Cardiac fibroblast (primary cell): ENCODE results near the gene MAN1B1.

Experiments used
- DNase-seq, 2 donors: peaks; one replicate each; pipeline versions ENCODE4 v3.0.0 to v3.0.0-alpha.2; 2010; ENCODE audit warnings: low read depth in 2 of 2
- H3K4me3 ChIP-seq, 2 donors: replicated peaks in 1 of 2; 1 replicate in 1 of 2; 2 replicates in 1 of 2; pipeline ENCODE4 v1.5.1; 2011; ENCODE audit warnings: low read depth in 2 of 2, low read length in 2 of 2, mild to moderate bottlenecking in 2 of 2, moderate library complexity in 1 of 2
- TF ChIP-seq, protein P1 (sequence below): IDR thresholded peaks from one replicate; pipeline ENCODE4 v1.5.1; 2011; ENCODE audit warnings: low read depth, mild to moderate bottlenecking, low read length, inconsistent platforms

Gene MAN1B1

DNA sequence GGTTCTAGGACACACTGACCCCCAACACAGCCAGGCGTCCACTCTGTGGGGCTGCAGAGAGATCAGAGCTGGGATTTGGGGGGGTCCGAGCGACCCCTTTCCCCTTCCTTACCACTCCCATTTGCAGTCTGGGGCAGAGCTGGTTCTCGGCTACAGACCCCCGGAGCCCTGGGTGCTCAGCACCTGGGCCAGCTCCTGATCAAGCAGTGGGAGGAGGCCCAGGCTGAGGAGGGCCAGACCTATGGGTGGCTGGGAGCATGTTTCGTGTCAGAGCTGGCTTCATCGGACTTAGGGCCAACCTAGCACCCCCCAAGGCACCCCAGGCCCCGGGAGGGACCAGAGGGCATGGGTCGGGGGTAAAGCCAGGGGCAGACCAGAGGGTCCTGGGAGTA is 59.7 kb downstream of the MAN1B1 start:
- TF ChIP-seq, protein P1, sequence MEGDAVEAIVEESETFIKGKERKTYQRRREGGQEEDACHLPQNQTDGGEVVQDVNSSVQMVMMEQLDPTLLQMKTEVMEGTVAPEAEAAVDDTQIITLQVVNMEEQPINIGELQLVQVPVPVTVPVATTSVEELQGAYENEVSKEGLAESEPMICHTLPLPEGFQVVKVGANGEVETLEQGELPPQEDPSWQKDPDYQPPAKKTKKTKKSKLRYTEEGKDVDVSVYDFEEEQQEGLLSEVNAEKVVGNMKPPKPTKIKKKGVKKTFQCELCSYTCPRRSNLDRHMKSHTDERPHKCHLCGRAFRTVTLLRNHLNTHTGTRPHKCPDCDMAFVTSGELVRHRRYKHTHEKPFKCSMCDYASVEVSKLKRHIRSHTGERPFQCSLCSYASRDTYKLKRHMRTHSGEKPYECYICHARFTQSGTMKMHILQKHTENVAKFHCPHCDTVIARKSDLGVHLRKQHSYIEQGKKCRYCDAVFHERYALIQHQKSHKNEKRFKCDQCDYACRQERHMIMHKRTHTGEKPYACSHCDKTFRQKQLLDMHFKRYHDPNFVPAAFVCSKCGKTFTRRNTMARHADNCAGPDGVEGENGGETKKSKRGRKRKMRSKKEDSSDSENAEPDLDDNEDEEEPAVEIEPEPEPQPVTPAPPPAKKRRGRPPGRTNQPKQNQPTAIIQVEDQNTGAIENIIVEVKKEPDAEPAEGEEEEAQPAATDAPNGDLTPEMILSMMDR: no peak
- H3K4me3 ChIP-seq: no peak overlapping the region
- DNase-seq: no peak

DNA sequence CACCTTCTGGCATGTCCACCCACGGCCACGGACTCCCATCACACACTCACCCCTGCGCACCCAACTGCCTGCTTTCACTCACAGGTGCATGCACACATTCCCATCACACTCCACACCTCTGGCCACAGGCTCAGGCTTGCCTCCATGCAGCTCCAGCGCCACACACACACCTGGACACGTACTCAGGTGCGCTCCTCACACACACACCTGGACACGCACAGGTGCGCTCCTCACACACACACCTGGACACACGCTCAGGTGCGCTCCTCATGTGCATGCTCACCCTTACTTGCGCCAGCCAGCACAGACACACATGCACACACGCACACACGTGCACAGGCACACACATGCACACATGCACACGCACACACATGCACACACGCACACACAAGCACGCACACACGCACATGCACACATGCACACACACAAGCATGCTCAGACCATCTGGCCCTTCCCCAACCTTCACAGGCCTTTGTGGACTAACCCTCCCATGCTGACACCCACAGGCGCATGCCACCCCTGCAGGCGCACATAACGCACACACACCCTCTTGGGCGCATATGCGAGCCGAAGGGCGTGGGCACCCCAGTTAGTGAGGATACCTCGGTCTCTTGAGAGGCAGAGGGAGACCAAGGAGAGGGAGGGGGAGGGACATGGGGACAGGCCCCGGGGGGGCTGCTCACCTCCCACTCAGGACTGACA is 60.5 kb downstream of the MAN1B1 start:
- TF ChIP-seq, protein P1: no peak
- DNase-seq: no peak
- H3K4me3 ChIP-seq: no peak overlapping the region

DNA sequence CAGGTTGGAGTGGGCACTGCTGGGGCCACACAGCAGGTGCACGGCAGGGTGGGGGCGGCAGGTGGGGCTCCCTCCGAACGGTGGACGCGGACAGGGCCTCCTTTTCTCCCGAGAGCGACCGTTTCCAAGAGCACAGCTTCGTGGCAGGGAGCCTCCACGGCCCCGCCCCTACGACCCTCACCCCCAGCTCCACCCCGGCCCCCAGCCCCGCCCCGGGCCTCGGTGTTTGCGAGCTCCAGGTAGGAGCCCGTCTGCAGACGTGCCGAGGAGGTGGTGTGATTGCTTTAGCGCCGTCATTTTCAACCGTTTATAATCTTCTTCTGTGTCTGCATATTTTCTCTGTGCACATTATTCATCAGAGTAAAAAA is 61.0 kb downstream of the MAN1B1 start:
- TF ChIP-seq, protein P1: no peak
- no peak for DNase-seq
- H3K4me3 ChIP-seq: no peak overlapping the region

DNA sequence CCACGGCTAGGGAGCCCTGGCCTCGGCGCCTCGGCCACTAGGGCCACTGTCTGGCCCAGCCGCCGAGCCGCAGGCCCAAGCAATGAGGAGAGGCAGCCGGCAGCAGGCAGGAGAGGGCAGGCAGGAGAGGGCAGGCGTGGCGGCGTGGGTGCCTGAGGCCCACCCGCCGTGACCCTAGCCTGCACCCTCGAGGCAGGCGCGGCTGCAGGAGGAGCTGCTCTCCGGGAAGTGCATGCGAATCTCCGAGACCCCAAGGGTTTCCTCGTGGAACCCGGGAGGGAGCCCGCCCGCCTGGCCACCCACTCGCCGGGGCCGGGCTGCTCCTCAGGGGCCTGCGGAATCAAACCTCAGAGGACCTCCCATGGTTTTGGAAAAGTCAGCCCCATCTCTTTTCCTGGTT is 61.5 kb downstream of the MAN1B1 start:
- H3K4me3 ChIP-seq: no peak overlapping the region
- no peak for DNase-seq

DNA sequence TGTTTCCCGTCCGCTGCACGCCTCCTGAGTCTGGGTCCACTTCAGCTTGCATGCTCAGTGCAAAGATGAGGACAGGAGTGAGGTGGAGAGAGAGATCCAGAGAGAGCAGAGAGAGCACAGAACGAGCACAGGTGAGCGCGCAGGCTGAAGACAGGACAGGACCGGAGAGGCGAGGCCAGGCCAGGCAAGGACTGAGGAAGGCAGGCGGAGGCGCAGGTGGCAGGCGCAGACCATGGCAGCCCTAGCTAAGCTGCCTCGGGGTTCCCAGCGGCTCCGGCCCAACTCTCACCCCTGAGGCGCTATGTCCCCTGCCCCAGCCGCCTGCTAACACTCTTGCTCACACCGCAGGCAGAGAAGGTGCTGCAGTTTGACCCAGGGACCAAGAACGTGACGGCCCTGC is 61.9 kb downstream of the MAN1B1 start:
- TF ChIP-seq, protein P1: no peak
- no peak overlapping the region for H3K4me3 ChIP-seq
- no peak for DNase-seq

More for the DNA sequence above, 61.5 kb downstream of the MAN1B1 start:
- TF ChIP-seq, protein P1: no peak

DNA sequence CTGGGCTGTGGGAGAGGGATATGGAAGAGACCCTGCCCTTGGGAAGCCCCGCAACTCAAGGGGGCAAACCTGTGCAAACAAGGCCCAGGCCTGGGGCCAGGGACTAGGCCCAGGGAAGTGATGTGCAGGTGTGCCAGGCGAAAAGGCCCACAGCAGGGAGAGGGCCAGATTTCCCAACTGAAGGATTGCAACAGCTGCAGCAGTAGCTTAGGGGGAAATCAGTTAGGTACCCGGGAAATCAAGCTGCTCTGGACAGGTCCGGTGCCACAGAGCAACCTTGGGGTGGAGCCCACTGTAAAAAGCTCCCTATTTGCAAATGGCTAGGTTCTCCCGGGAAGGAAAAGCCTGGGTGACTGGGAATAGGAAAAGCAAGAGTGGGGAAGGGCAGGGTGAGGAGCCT is 62.6 kb downstream of the MAN1B1 start:
- H3K4me3 ChIP-seq: no peak overlapping the region
- TF ChIP-seq, protein P1: no peak
- DNase-seq: no peak
